ENCODE data around the gene CRYBG3.
A peak's percentile ranks its signal among the peaks of the same experiment; 100 is the strongest.

The CRYBG3 gene

DNA sequence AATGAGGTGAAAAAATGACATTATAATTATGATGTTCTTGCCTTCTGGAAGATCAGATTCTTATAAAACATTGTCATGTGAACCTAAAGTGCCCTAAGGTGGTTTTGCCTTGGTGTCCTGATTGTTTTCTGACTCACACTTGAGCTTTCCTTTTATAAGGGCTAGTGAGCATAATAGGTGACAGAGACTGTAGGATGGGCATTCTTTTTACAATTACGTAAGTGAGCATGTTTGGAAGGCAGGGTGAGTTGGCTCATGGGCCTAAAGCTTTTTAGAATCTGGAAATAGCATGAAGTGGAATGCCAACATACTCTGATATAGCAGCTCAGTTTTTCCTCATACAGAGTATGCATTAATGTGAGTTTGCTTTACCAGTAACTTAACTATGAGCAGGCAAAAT lies 41.2 kb downstream of the CRYBG3 start:
- Histone ChIP-seq H3K9me3 (no peaks in the 10 kb centered on the region), H3K27me3 (no peaks in the 10 kb centered on the region), H3K36me3 (no peaks in the 10 kb centered on the region; the same call in 1 of the 2 replicates), H3K4me1 (peaks cover 3% of the 10 kb centered on the region; the same call in 1 of the 2 replicates), H3K4me3 (ENCODE audit: low read depth, low read length) (no peak overlapping the region)
- no peak for DNase-seq
- TF ChIP-seq, protein P1, sequence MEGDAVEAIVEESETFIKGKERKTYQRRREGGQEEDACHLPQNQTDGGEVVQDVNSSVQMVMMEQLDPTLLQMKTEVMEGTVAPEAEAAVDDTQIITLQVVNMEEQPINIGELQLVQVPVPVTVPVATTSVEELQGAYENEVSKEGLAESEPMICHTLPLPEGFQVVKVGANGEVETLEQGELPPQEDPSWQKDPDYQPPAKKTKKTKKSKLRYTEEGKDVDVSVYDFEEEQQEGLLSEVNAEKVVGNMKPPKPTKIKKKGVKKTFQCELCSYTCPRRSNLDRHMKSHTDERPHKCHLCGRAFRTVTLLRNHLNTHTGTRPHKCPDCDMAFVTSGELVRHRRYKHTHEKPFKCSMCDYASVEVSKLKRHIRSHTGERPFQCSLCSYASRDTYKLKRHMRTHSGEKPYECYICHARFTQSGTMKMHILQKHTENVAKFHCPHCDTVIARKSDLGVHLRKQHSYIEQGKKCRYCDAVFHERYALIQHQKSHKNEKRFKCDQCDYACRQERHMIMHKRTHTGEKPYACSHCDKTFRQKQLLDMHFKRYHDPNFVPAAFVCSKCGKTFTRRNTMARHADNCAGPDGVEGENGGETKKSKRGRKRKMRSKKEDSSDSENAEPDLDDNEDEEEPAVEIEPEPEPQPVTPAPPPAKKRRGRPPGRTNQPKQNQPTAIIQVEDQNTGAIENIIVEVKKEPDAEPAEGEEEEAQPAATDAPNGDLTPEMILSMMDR (IDR thresholded peaks at IDR 0.05; ENCODE audit: low read depth, low read length), result no peak

DNA sequence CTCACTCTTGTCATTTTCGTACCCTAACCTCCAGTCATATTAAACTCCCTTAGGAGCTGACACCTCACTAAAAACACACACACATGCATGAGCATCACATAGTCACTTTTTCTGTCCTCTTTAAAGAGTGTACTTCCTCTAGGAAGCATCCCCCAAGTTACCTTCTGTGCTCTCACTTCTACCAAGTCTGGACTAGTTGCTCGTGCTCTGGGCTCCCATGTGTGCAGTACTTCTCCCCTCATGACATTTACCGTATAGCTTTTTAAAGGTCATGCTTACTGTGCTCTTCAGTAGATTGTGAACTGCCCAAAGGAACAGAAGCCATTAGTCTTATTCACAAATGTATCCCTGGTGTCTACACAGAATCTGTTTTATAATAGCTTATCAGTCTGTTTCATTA lies 42.0 kb downstream of the CRYBG3 start:
- TF ChIP-seq, protein P1 (IDR thresholded peaks at IDR 0.05; ENCODE audit: low read depth, low read length), result no peak
- H3K4me1 ChIP-seq, result peaks cover 3% of the 10 kb centered on the region; the same call in 1 of the 2 replicates
- no peaks in the 10 kb centered on the region for H3K27me3 ChIP-seq
- no peaks in the 10 kb centered on the region for H3K9me3 ChIP-seq
- DNase-seq, result no peak
- no peak overlapping the region for H3K4me3 ChIP-seq (ENCODE audit: low read depth, low read length)
- H3K36me3 ChIP-seq, result no peaks in the 10 kb centered on the region; the same call in 1 of the 2 replicates

DNA sequence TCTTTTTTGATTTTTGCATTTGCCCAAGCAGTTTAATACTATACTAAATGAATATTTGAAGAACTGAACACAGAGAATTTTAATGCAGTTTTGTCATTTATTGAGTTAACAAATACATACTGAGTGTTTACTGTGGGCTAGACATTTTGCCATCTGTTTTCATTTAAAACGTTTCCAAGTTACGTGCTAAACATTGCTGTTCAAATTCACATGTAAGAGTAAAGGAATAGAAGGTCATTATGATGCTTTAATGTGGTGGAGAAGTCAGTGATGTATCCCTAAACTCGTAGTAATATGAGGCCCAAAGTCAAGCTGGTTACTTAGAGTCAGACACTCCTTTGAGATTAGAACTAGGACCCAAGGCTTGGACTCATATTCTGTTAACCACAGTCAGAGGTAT lies 49.4 kb downstream of the CRYBG3 start:
- peaks cover 4% of the 10 kb centered on the region for H3K36me3 ChIP-seq
- no peaks in the 10 kb centered on the region for H3K27me3 ChIP-seq
- peaks cover 7% of the 10 kb centered on the region for H3K4me1 ChIP-seq
- no peak for DNase-seq
- H3K4me3 ChIP-seq (ENCODE audit: low read depth, low read length), result no peak overlapping the region
- H3K9me3 ChIP-seq, result no peaks in the 10 kb centered on the region
- TF ChIP-seq, protein P1 (IDR thresholded peaks at IDR 0.05; ENCODE audit: low read depth, low read length), result no peak

DNA sequence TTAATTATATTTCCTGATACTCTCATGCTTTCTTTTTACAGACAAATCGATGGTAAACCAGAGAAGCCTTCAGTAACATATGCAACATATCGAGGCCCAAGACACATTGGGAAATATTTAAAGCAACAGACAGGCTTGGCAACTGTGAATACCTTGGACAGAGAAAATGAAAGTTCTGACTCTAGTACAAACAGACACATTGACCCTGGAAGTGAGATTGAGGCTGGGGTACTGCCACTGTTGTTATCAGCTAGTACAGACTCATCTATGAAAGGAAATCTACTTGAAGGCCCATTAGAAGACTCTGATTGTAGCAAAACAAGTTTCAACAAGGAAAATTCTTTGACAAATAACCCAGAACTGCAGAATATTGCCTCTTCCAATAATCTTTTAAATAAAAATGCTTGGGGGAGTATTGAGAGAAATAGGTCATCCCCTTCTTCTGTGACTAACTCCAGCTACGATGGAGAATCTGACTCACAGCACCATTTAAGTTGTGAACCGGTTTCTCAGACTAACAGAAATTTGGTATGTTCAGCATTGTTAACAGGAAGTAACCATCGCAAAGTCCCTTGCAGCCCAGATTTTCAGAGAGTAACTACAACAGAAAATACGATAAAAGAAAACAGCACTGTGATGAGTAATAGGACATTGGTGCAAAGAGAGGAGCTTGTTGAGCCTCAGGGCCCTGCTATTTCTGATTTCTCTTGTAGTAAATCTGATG lies 50.2 kb downstream of the CRYBG3 start:
- no peak for DNase-seq

DNA sequence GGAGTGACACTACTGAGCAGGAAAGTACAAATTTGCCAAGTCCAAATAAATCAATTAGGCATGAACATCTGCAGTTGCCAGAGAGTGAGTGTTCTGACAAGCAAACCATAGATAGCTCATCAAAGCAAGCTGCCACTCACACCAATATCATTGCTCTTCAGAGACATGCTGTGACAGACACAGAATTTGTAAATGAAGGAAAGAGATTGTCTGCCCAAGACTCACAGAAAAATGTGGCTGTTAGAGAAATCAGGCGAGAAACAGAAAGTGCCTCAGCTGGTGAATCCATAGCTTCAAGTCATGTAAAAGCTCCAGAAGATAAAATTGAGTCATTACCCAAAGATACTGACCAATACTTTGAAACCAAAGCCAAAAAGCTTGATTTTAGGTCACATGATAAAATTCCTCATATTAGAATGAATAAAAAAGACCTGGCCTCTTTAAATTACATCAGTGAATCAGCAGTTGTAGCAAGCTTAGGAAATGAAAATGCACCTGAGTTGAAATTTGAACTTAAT lies 50.8 kb downstream of the CRYBG3 start:
- Histone ChIP-seq H3K9me3 (no peaks in the 10 kb centered on the region), H3K4me1 (peaks cover 7% of the 10 kb centered on the region), H3K4me3 (ENCODE audit: low read depth, low read length) (0 out of 2 replicates have a peak overlapping the region, but pooled peaks have one; percentile 9), H3K36me3 (peaks cover 4% of the 10 kb centered on the region), H3K27me3 (no peaks in the 10 kb centered on the region)
- DNase-seq, result peak; percentile 44
- TF ChIP-seq, protein P1 (IDR thresholded peaks at IDR 0.05; ENCODE audit: low read depth, low read length), result no peak

More for the DNA sequence above, 50.2 kb downstream of the CRYBG3 start:
- TF ChIP-seq, protein P1 (IDR thresholded peaks at IDR 0.05; ENCODE audit: low read depth, low read length), result no peak
- H3K9me3 ChIP-seq, result no peaks in the 10 kb centered on the region
- H3K4me3 ChIP-seq (ENCODE audit: low read depth, low read length), result peak overlapping the region; percentile 9
- peaks cover 7% of the 10 kb centered on the region for H3K4me1 ChIP-seq
- peaks cover 4% of the 10 kb centered on the region for H3K36me3 ChIP-seq
- H3K27me3 ChIP-seq, result no peaks in the 10 kb centered on the region

DNA sequence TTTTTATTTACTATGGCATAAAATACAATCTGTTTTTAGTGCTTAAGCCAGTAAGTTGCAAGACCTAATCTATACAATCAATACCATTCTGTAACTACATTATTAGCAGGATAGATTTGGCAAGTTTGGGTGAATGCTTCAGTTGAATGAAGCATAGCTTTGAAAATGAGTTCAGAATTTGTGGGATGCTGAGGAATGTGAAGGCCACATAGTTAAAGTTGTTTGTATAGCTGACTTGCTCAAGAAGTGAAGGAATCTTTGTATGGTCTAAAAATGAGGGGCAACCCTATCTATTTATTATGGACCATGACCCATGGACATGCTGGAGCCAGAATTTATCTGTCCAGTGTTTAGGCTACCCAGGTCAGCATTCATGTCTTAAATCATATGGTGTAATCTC lies 58.5 kb downstream of the CRYBG3 start:
- H3K27me3 ChIP-seq, result no peaks in the 10 kb centered on the region
- TF ChIP-seq, protein P1 (IDR thresholded peaks at IDR 0.05; ENCODE audit: low read depth, low read length), result no peak
- H3K36me3 ChIP-seq, result peaks cover 18% of the 10 kb centered on the region
- no peak overlapping the region for H3K4me3 ChIP-seq (ENCODE audit: low read depth, low read length)
- H3K4me1 ChIP-seq, result peaks cover 7% of the 10 kb centered on the region; the same call in 1 of the 2 replicates
- no peak for DNase-seq
- H3K9me3 ChIP-seq, result no peaks in the 10 kb centered on the region

Measured in BE2C (cell line).